Right lobe of liver (tissue), 4 donors: ENCODE results near the gene KCNJ11.

Source experiments
- CTCF ChIP-seq, 4 donors: fragments of 200-600 bp in 3 of 4; fragments of 450-650 bp in 1 of 4; IDR thresholded peaks; one replicate each; pipeline versions ENCODE4 v1.5.1 to v1.8.0; 2016 to 2022; ENCODE audit warnings: antibody characterized with exemption in 4 of 4, mild to moderate bottlenecking in 2 of 4
- POLR2A ChIP-seq: fragments of 450-650 bp; IDR thresholded peaks from one replicate; pipeline ENCODE4 v1.6.1; 2017; ENCODE audit warnings: antibody characterized with exemption, mild to moderate bottlenecking
- donor health status: DM: no; HTN: no; CAD: no.
- donor health status: DM: no; HTN: no; CAD: no.
- donor health status: DM: no; HTN: yes; CAD: no.

- TF ChIP-seq CTCF (IDR thresholded peaks at IDR 0.05) = no peak
- TF ChIP-seq POLR2A = no peak
Observed at GRCh38 chr11:17394743-17395390, 6.4 kb upstream of the KCNJ11 start.
